Raji (cell line): ENCODE measurements around the gene PYDC2.

Experiments
- POLR2A ChIP-seq: IDR thresholded peaks from 2 replicates; pipeline ENCODE4 v1.6.1; 2011; ENCODE audit warnings: low read depth, low read length, control low read depth; ENCODE audit not compliant: insufficient read depth

Gene PYDC2

GRCh38 chr3:191509078-191509477 lies 48.1 kb downstream of the PYDC2 start:
- no peak for TF ChIP-seq POLR2A
